ENCODE measurements around the gene UBTD1. TPM values are rescaled to one million over a fixed set of nuclear protein-coding genes. Genes with fewer than 3 reads are reported as not detected.

UBTD1 gene
- total and polyA plus RNA-seq, 10 of the 15 experiments (the other 5 are each of a cell fraction or from before 2014, with no cell fraction given), result 0.04 to 1.5 (median 1.2) TPM; not detected in 1

DNA sequence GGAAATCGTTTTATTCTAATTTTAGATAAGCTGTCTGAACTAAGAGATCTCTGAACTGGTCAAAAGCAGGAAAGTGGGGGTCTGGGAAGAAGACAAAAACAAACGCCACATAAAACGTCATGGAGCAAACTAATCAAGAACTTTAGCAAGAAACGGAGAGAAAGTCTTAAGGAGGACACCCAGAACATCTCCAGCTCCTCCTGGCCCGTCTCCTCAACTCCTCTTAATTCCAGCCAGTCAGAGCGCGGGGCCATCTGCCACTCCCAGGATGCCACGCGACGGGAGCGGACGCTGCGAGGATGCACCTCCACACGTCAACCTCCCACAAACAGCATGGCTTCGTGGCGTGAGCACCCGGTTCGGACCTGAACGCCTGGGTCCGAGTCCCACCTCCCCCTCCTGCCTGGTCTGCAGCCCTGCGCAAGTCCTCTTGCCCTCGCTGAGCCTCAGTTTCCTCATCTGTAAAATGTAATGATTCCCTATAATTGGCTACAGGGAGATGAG, 1.1 kb upstream of the UBTD1 start (continued):
- TF ChIP-seq NR2F1 (conservative IDR thresholded peaks at IDR 0.05) (no peak), NBN (IDR thresholded peaks at IDR 0.05) (peak; percentile 62; the same call in 1 of the 2 replicates), HDAC6 (IDR thresholded peaks at IDR 0.05; ENCODE audit: unreplicated experiment) (no peak), EP300 (IDR thresholded peaks at IDR 0.05; ENCODE audit: borderline replicate concordance in 1 of 2, control insufficient read depth in 1 of 2, low read depth in 2 of 2, low read length in 2 of 2) (no peak), CBX3 (IDR thresholded peaks at IDR 0.05; ENCODE audit: borderline replicate concordance, low read depth) (no peak)
- TF ChIP-seq, protein P1, sequence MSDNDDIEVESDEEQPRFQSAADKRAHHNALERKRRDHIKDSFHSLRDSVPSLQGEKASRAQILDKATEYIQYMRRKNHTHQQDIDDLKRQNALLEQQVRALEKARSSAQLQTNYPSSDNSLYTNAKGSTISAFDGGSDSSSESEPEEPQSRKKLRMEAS (IDR thresholded peaks at IDR 0.05; ENCODE audit: low read depth, low read length), result peak; percentile 82; the same call in 1 of the 2 replicates
- TF ChIP-seq, protein P2, sequence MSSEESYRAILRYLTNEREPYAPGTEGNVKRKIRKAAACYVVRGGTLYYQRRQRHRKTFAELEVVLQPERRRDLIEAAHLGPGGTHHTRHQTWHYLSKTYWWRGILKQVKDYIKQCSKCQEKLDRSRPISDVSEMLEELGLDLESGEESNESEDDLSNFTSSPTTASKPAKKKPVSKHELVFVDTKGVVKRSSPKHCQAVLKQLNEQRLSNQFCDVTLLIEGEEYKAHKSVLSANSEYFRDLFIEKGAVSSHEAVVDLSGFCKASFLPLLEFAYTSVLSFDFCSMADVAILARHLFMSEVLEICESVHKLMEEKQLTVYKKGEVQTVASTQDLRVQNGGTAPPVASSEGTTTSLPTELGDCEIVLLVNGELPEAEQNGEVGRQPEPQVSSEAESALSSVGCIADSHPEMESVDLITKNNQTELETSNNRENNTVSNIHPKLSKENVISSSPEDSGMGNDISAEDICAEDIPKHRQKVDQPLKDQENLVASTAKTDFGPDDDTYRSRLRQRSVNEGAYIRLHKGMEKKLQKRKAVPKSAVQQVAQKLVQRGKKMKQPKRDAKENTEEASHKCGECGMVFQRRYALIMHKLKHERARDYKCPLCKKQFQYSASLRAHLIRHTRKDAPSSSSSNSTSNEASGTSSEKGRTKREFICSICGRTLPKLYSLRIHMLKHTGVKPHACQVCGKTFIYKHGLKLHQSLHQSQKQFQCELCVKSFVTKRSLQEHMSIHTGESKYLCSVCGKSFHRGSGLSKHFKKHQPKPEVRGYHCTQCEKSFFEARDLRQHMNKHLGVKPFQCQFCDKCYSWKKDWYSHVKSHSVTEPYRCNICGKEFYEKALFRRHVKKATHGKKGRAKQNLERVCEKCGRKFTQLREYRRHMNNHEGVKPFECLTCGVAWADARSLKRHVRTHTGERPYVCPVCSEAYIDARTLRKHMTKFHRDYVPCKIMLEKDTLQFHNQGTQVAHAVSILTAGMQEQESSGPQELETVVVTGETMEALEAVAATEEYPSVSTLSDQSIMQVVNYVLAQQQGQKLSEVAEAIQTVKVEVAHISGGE (CRISPR knock-in tag; IDR thresholded peaks at IDR 0.05), result no peak
- TF ChIP-seq, protein P3, sequence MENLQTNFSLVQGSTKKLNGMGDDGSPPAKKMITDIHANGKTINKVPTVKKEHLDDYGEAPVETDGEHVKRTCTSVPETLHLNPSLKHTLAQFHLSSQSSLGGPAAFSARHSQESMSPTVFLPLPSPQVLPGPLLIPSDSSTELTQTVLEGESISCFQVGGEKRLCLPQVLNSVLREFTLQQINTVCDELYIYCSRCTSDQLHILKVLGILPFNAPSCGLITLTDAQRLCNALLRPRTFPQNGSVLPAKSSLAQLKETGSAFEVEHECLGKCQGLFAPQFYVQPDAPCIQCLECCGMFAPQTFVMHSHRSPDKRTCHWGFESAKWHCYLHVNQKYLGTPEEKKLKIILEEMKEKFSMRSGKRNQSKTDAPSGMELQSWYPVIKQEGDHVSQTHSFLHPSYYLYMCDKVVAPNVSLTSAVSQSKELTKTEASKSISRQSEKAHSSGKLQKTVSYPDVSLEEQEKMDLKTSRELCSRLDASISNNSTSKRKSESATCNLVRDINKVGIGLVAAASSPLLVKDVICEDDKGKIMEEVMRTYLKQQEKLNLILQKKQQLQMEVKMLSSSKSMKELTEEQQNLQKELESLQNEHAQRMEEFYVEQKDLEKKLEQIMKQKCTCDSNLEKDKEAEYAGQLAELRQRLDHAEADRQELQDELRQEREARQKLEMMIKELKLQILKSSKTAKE (IDR thresholded peaks at IDR 0.05; ENCODE audit: low read depth, poor library complexity, severe bottlenecking), result no peak
- TF ChIP-seq, protein P4, sequence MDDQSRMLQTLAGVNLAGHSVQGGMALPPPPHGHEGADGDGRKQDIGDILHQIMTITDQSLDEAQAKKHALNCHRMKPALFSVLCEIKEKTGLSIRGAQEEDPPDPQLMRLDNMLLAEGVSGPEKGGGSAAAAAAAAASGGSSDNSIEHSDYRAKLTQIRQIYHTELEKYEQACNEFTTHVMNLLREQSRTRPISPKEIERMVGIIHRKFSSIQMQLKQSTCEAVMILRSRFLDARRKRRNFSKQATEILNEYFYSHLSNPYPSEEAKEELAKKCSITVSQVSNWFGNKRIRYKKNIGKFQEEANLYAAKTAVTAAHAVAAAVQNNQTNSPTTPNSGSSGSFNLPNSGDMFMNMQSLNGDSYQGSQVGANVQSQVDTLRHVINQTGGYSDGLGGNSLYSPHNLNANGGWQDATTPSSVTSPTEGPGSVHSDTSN (IDR thresholded peaks at IDR 0.05; ENCODE audit: insufficient replicate concordance, low read depth, low read length), result peak; percentile 65
- TF ChIP-seq, protein P5, sequence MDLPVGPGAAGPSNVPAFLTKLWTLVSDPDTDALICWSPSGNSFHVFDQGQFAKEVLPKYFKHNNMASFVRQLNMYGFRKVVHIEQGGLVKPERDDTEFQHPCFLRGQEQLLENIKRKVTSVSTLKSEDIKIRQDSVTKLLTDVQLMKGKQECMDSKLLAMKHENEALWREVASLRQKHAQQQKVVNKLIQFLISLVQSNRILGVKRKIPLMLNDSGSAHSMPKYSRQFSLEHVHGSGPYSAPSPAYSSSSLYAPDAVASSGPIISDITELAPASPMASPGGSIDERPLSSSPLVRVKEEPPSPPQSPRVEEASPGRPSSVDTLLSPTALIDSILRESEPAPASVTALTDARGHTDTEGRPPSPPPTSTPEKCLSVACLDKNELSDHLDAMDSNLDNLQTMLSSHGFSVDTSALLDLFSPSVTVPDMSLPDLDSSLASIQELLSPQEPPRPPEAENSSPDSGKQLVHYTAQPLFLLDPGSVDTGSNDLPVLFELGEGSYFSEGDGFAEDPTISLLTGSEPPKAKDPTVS (IDR thresholded peaks at IDR 0.05; ENCODE audit: low read depth, low read length), result no peak
- TF ChIP-seq, protein P6, sequence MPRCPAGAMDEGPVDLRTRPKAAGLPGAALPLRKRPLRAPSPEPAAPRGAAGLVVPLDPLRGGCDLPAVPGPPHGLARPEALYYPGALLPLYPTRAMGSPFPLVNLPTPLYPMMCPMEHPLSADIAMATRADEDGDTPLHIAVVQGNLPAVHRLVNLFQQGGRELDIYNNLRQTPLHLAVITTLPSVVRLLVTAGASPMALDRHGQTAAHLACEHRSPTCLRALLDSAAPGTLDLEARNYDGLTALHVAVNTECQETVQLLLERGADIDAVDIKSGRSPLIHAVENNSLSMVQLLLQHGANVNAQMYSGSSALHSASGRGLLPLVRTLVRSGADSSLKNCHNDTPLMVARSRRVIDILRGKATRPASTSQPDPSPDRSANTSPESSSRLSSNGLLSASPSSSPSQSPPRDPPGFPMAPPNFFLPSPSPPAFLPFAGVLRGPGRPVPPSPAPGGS (IDR thresholded peaks at IDR 0.05; ENCODE audit: borderline replicate concordance, insufficient read depth, low read depth, low read length, poor library complexity, severe bottlenecking), result no peak
- TF ChIP-seq, protein P7, sequence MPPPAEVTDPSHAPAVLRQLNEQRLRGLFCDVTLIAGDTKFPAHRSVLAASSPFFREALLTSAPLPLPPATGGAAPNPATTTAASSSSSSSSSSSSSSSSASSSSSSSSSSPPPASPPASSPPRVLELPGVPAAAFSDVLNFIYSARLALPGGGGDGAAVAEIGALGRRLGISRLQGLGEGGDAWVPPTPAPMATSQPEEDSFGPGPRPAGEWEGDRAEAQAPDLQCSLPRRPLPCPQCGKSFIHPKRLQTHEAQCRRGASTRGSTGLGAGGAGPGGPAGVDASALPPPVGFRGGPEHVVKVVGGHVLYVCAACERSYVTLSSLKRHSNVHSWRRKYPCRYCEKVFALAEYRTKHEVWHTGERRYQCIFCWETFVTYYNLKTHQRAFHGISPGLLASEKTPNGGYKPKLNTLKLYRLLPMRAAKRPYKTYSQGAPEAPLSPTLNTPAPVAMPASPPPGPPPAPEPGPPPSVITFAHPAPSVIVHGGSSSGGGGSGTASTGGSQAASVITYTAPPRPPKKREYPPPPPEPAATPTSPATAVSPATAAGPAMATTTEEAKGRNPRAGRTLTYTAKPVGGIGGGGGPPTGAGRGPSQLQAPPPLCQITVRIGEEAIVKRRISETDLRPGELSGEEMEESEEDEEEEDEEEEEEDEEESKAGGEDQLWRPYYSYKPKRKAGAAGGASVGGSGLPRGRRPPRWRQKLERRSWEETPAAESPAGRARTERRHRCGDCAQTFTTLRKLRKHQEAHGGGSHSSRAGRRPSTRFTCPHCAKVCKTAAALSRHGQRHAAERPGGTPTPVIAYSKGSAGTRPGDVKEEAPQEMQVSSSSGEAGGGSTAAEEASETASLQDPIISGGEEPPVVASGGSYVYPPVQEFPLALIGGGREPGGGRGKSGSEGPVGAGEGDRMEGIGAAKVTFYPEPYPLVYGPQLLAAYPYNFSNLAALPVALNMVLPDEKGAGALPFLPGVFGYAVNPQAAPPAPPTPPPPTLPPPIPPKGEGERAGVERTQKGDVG (CRISPR knock-in tag; IDR thresholded peaks at IDR 0.05), result no peak
- TF ChIP-seq, protein P8, sequence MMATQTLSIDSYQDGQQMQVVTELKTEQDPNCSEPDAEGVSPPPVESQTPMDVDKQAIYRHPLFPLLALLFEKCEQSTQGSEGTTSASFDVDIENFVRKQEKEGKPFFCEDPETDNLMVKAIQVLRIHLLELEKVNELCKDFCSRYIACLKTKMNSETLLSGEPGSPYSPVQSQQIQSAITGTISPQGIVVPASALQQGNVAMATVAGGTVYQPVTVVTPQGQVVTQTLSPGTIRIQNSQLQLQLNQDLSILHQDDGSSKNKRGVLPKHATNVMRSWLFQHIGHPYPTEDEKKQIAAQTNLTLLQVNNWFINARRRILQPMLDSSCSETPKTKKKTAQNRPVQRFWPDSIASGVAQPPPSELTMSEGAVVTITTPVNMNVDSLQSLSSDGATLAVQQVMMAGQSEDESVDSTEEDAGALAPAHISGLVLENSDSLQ (IDR thresholded peaks at IDR 0.05), result peak; percentile 82

Measured in GM12878 (cell line).